ENCODE data around the gene HHATL. TPM values are rescaled to one million over a fixed set of nuclear protein-coding genes. Genes with fewer than 3 reads are reported as not detected.

Gene HHATL
- total RNA-seq, 1 experiment from 2014 or later = not detected

DNA sequence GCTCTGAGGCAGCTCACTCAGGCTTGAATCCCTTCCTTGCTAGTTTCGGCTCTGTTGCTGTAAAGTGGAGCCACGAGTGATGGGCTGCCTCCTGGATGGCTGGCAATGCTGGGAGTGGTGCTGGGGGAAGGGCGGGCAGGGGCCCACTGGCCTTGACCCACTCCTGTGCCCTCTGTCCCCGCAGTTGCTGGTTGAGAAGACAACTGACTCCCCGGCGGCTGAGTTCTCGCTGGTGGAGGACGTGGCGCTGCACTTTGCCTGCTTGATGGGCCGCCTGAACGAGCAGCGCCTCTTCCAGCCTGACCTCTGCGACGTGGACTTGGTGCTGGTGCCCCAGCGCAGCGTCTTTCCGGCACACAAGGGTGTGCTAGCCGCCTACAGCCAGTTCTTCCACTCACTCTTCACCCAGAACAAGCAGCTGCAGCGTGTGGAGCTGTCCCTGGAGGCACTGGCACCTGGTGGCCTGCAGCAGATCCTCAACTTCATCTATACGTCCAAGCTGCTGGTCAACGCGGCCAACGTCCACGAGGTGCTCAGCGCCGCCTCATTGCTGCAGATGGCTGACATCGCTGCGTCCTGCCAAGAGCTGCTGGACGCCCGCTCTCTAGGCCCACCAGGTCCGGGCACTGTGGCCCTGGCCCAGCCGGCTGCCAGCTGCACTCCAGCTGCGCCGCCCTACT, 44.4 kb downstream of the HHATL start:
- no peak overlapping the region for H3K4me3 ChIP-seq (ENCODE audit: low read depth in 2 of 2, low read length in 2 of 2)
- H3K36me3 ChIP-seq (ENCODE audit: control insufficient read depth, insufficient read depth, low read length) = no peaks in the 10 kb centered on the region
- H3K9me3 ChIP-seq (ENCODE audit: control insufficient read depth, insufficient read depth, low read depth, low read length) = no peaks in the 10 kb centered on the region
- ATAC-seq = no peak
- intact Hi-C loops (cut with micrococcal nuclease; ENCODE audit: unreplicated experiment) = no loop called here
- DNase-seq (ENCODE audit: low read depth, low spot score) = no peak
- no peak overlapping the region for H3K27ac ChIP-seq (ENCODE audit: low read length)
- ChIA-PET POLR2A (no interaction called here), CTCF (no interaction called here)
- no peaks in the 10 kb centered on the region for H3K27me3 ChIP-seq (ENCODE audit: control insufficient read depth, insufficient read depth, low read length)
- no TSS peak for BruUV-seq (replicated peaks)
- peaks cover 2% of the 10 kb centered on the region; the same call in 1 of the 2 replicates for H3K4me1 ChIP-seq (ENCODE audit: control insufficient read depth, insufficient read depth, low read length)
- in situ Hi-C loops (cut with HindIII; ENCODE audit: low pct_unique_long_range_greater_than_20kb, low sequenced_read_pairs) = no loop called here
- TF ChIP-seq CTCF (IDR thresholded peaks at IDR 0.05) (no peak), TCF7L2 (IDR thresholded peaks at IDR 0.05; ENCODE audit: low read depth, low read length) (no peak), REST (IDR thresholded peaks at IDR 0.05; ENCODE audit: insufficient read depth in 1 of 2, low read depth in 2 of 2, low read length in 1 of 2) (no peak), SIN3A (IDR thresholded peaks at IDR 0.05; ENCODE audit: borderline replicate concordance, insufficient read depth, low read depth, low read length) (no peak), POLR2AphosphoS5 (IDR thresholded peaks at IDR 0.05; ENCODE audit: low read depth, low read length) (no peak)

GRCh38 chr3:42657675-42658074, 44.9 kb downstream of the HHATL start:
- intact Hi-C loops (cut with micrococcal nuclease; ENCODE audit: unreplicated experiment) = no loop called here
- no peak overlapping the region for H3K27ac ChIP-seq (ENCODE audit: low read length)
- POLR2A ChIA-PET = no interaction called here

More at GRCh38 chr3:42657675-42658074, 44.9 kb downstream of the HHATL start:
- ATAC-seq (no peak), DNase-seq (ENCODE audit: low read depth, low spot score) (no peak)
- Histone ChIP-seq H3K4me1 (ENCODE audit: control insufficient read depth, insufficient read depth, low read length) (peaks cover 8% of the 10 kb centered on the region), H3K36me3 (ENCODE audit: control insufficient read depth, insufficient read depth, low read length) (no peaks in the 10 kb centered on the region), H3K27me3 (ENCODE audit: control insufficient read depth, insufficient read depth, low read length) (no peaks in the 10 kb centered on the region), H3K9me3 (ENCODE audit: control insufficient read depth, insufficient read depth, low read depth, low read length) (no peaks in the 10 kb centered on the region), H3K4me3 (ENCODE audit: low read depth in 2 of 2, low read length in 2 of 2) (no peak overlapping the region)
- no peak for TF ChIP-seq POLR2AphosphoS5 (IDR thresholded peaks at IDR 0.05; ENCODE audit: low read depth, low read length)
- TF ChIP-seq CTCF (IDR thresholded peaks at IDR 0.05) = no peak
- TF ChIP-seq REST (IDR thresholded peaks at IDR 0.05; ENCODE audit: insufficient read depth in 1 of 2, low read depth in 2 of 2, low read length in 1 of 2) = no peak
- TF ChIP-seq SIN3A (IDR thresholded peaks at IDR 0.05; ENCODE audit: borderline replicate concordance, insufficient read depth, low read depth, low read length) = no peak
- no peak for TF ChIP-seq TCF7L2 (IDR thresholded peaks at IDR 0.05; ENCODE audit: low read depth, low read length)
- no TSS peak for BruUV-seq (replicated peaks)
- in situ Hi-C loops (cut with HindIII; ENCODE audit: low pct_unique_long_range_greater_than_20kb, low sequenced_read_pairs) = no loop called here
- CTCF ChIA-PET = no interaction called here

Measured in Panc1 (cell line).